ENCODE data around the gene RETREG3. TPM values are rescaled to one million over a fixed set of nuclear protein-coding genes. Genes with fewer than 3 reads are reported as not detected.
A peak's percentile ranks its signal among the peaks of the same experiment; 100 is the strongest.

The RETREG3 gene
- total and polyA plus RNA-seq, 9 of the 15 experiments (the other 6 are each of a cell fraction or from before 2014, with no cell fraction given), result 4.1 to 39.0 (median 16.9) TPM

- TF ChIP-seq RBM17 (IDR thresholded peaks at IDR 0.05; ENCODE audit: borderline replicate concordance, low read depth, low read length) (no peak), ZFP91 (CRISPR knock-in tag; IDR thresholded peaks at IDR 0.05) (no peak), HDAC1 (IDR thresholded peaks at IDR 0.05) (peak in 1 of 2 experiments; percentile 74; a peak in 1 of 4 replicates), ETS1 (conservative IDR thresholded peaks at IDR 0.05; ENCODE audit: control insufficient read depth, low read depth, low read length) (0 out of 2 replicates have a peak, but pooled peaks have one; percentile 66), SMAD4 (CRISPR knock-in tag; conservative IDR thresholded peaks at IDR 0.05) (no peak), RBM25 (IDR thresholded peaks at IDR 0.05; ENCODE audit: low read depth, low read length, severe bottlenecking) (no peak), SP1 (CRISPR knock-in tag; IDR thresholded peaks at IDR 0.05) (no peak), TFAP4 (CRISPR knock-in tag; IDR thresholded peaks at IDR 0.05; ENCODE audit: borderline replicate concordance) (no peak), NR4A1 (CRISPR knock-in tag; IDR thresholded peaks at IDR 0.05) (0 out of 2 replicates have a peak, but pooled peaks have one; percentile 17), NR4A1 (tag; IDR thresholded peaks at IDR 0.05) (no peak), FOSL1 (tag; conservative IDR thresholded peaks at IDR 0.05) (peak; percentile 33; the same call in 1 of the 2 replicates), ZC3H11A (IDR thresholded peaks at IDR 0.05; ENCODE audit: low read depth, low read length) (no peak), SMARCB1 (IDR thresholded peaks at IDR 0.05; ENCODE audit: insufficient read length, low read depth) (no peak), TCF3 (CRISPR knock-in tag; IDR thresholded peaks at IDR 0.05) (no peak), SRSF7 (optimal IDR thresholded peaks at IDR 0.05; ENCODE audit: low read depth, low read length) (no peak), HDAC2 (IDR thresholded peaks at IDR 0.05) (peak; percentile 62; the same call in 1 of the 2 replicates), TEAD4 (IDR thresholded peaks at IDR 0.05; ENCODE audit: low read length) (0 out of 2 replicates have a peak, but pooled peaks have one; percentile 2), TEAD4 (CRISPR knock-in tag; IDR thresholded peaks at IDR 0.05; ENCODE audit: borderline replicate concordance) (no peak), NEUROD1 (IDR thresholded peaks at IDR 0.05; ENCODE audit: borderline replicate concordance, low read depth, low read length, partially characterized antibody) (no peak)
- TF ChIP-seq, protein P1, sequence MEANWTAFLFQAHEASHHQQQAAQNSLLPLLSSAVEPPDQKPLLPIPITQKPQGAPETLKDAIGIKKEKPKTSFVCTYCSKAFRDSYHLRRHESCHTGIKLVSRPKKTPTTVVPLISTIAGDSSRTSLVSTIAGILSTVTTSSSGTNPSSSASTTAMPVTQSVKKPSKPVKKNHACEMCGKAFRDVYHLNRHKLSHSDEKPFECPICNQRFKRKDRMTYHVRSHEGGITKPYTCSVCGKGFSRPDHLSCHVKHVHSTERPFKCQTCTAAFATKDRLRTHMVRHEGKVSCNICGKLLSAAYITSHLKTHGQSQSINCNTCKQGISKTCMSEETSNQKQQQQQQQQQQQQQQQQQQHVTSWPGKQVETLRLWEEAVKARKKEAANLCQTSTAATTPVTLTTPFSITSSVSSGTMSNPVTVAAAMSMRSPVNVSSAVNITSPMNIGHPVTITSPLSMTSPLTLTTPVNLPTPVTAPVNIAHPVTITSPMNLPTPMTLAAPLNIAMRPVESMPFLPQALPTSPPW (CRISPR knock-in tag; IDR thresholded peaks at IDR 0.05), result no peak
Measured at GRCh38 chr17:42608305-42609181, 631 bp downstream of the RETREG3 start (continued).
